ENCODE results near the gene SH2D5.

Gene SH2D5

GRCh38 chr1:20711285-20712214, 21.0 kb downstream of the SH2D5 start:
- no peak for DNase-seq

- no peak for DNase-seq
These were observed 21.8 kb downstream of the SH2D5 start for GRCh38 chr1:20710469-20711284.

- DNase-seq: no peak
These were observed 22.6 kb downstream of the SH2D5 start for GRCh38 chr1:20709868-20710267.

GRCh38 chr1:20708891-20709290, 23.6 kb downstream of the SH2D5 start:
- DNase-seq: no peak

- DNase-seq: no peak
These were observed 24.4 kb downstream of the SH2D5 start for GRCh38 chr1:20708057-20708456.

- no peak for DNase-seq
These were observed 25.7 kb downstream of the SH2D5 start for GRCh38 chr1:20706841-20707240.

- no peak for DNase-seq
These were observed 27.2 kb downstream of the SH2D5 start for GRCh38 chr1:20705203-20705755.

- no peak for DNase-seq
These were observed 27.9 kb downstream of the SH2D5 start for GRCh38 chr1:20704390-20705202.

- DNase-seq: no peak
These were observed 29.3 kb downstream of the SH2D5 start for GRCh38 chr1:20703124-20703756.

GRCh38 chr1:20702416-20702815, 30.1 kb downstream of the SH2D5 start:
- no peak for DNase-seq

GRCh38 chr1:20701847-20702246, 30.7 kb downstream of the SH2D5 start:
- DNase-seq: no peak

GRCh38 chr1:20701446-20701845, 31.1 kb downstream of the SH2D5 start:
- no peak for DNase-seq

GRCh38 chr1:20700636-20701215, 31.8 kb downstream of the SH2D5 start:
- DNase-seq: no peak

GRCh38 chr1:20699558-20699957, 32.9 kb downstream of the SH2D5 start:
- no peak for DNase-seq

- DNase-seq: no peak
These were observed 34.1 kb downstream of the SH2D5 start for GRCh38 chr1:20698195-20698910.

- DNase-seq: no peak
These were observed 34.9 kb downstream of the SH2D5 start for GRCh38 chr1:20697563-20697962.

- DNase-seq: peak; percentile 54
These were observed 35.8 kb downstream of the SH2D5 start for GRCh38 chr1:20696397-20697333.

- no peak for DNase-seq
These were observed 37.0 kb downstream of the SH2D5 start for GRCh38 chr1:20695515-20695914.

- DNase-seq: no peak
These were observed 38.9 kb downstream of the SH2D5 start for GRCh38 chr1:20693623-20694022.

GRCh38 chr1:20691872-20692271, 40.6 kb downstream of the SH2D5 start:
- no peak for DNase-seq
